Mammary microvascular endothelial cell (primary cell): ENCODE results near the gene RPL38. TPM values are rescaled to one million over a fixed set of nuclear protein-coding genes. Genes with fewer than 3 reads are reported as not detected.

Experiments used
- total RNA-seq: library from RNA; depleted of rRNA; stranded (reverse); fragments of >200 nt; gene quantifications from 2 replicates; pipeline ENCODE4 v1.2.3, GENCODE V29; 2015

RPL38 gene
- 443 and 550 TPM in 2 replicates for total RNA-seq

DNA sequence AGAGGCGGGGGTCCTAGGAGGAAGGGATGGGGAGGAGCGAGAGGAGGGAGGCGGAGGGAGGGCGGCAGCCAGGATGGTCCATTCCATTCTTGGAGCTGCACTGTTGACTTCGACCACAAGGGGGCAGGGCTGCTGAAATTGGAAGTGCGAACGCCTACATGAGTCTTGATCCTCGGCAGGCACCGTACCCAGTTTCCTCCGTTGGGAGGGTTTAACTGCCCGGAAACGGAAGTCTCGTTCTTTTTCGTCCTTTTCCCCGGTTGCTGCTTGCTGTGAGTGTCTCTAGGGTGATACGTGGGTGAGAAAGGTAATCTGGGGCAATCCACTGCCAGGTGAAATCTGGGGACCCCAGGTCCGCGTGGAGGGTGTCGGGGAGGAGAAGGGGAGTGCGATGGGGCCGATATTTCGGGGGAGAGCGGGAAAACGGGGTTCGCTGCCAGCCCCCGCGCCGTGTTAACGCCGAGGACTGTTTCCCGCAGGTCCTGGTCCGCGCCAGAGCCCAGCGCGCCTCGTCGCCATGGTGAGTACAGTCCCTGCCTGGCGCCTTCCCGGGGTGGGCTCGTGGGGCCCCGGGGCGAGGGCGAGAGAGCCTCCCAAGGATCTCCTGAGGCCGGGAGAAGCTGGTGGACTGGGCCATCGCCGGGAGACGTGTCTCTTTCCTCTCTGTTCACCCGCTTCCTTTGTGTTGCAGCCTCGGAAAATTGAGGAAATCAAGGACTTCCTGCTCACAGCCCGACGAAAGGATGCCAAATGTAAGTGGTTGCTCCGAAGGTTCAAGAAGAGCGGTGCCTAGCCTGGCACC lies at the start of gene RPL38:
RPL38 (plus strand) TSS at position 240 of the 802 bp plus-strand sequence; CDS start at position 518, 278 bp downstream.

DNA sequence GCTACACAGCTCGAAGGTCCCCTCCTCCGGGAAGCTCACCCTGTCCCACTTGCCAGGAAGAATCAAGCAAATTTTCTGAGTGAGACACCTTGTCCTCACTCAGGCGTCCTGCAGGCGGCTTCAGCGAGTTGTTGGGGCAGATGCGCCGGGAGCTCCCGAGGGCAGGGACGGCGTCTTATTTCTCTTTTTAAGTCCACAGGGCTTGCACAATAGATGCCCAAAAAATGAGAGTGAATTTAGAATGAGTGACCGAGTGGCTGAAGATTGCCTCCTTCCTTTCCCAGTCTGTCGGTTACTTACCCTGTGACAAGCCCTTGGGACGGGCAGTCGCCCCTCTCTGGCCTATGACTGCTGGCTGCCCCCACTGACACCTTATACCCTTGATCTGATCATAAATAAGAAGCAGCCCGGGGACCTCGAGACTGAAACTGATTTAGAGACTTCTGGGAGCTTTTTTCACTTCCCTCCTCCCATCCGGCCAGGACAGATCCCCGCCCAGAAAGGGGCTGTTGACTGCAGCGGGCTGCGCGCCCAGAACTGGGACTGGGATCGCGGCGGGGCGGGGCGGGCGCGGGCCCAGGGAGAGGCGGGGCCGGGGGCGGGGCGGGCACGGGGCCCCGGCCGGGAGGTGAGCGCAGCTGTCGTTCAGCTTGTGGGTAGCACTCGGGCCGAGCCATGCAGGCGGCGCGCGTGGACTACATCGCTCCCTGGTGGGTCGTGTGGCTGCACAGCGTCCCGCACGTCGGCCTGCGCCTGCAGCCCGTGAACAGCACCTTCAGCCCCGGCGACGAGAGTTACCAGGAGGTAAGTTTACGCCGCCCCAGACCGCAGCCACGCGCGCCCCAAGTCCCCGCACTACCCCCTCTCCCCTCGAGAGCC lies 9.7 kb downstream of the RPL38 start, which contains the start of gene TTYH2:
TTYH2 (plus strand) TSS at position 659 of the 879 bp plus-strand sequence; CDS start at position 676, 17 bp downstream.

Other genes with a start within 250 kb of the RPL38 start
- 0.20 and 0.25 TPM in 2 replicates for gene TTYH2, start 9.9 kb downstream of the RPL38 start, total RNA-seq
- gene DNAI2, start 70.6 kb downstream of the RPL38 start, total RNA-seq: not detected in 2 replicates
- 4.9 and 5.0 TPM in 2 replicates for gene KIF19, start 122.5 kb downstream of the RPL38 start, total RNA-seq
- not detected in 2 replicates for gene BTBD17, start 158.2 kb downstream of the RPL38 start, total RNA-seq
- gene GPR142, start 163.8 kb downstream of the RPL38 start, total RNA-seq: not detected in 2 replicates
- 0.30 TPM in 1 of 2 replicates, not detected in the other for gene GPRC5C, start 228.4 kb downstream of the RPL38 start, total RNA-seq